CD4-positive, alpha-beta T cell treated with Interleukin-17A for 4 hours (primary cell): ENCODE data around the gene KLHDC10.
"Not testable (repeated sequence)": the region's sequence is repeated elsewhere in the genome, so short reads cannot be mapped to it uniquely, and the experiment has no call there.

Experiments used
- DNase-seq: peaks from one replicate; pipeline ENCODE4 v3.0.0-alpha.2; 2020; ENCODE audit warnings: mixed read lengths

The KLHDC10 gene

GRCh38 chr7:130069978-130070860, at the start of gene KLHDC10:
Gene KLHDC10, plus strand, starts transcription at chr7:130070534. Its CDS starts 110 bp downstream, at chr7:130070644.
- peak; percentile 96 for DNase-seq

DNA sequence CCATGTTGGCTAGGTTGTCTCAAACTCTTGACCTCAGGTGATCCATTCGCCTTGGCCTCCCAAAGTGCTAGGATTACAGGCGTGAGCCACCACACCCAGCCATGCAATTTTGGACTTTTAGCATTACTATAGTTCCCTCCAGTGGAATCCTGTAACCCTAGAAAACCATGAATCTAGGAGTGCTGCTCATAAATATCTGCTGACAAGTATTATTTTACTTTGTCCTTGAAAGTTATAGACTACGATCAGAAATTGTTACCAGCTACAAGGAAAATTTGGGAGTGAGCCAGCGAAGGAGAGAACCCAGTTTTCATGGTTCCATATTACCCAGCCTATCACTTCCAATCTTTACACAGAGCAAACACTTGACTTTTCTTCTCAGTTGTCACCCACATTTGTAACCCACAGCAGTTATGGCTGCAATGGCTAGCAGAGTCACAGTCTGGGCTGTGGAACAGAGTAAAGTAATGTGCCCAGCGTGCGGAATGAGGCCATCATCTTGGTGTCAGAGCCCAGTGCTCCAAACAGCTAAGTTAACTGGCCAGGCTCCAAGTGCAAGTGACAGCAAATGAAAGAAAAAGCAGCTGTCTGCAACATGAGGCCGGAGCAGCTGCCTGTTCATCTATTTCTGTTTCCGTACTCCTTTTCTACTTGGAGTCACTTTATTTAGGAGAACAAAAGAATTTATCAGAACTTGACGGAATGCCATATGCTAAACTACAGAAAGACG, 49.1 kb upstream of the KLHDC10 start:
- DNase-seq: no peak

- DNase-seq: no peak
Measured at GRCh38 chr7:130022115-130022514, 48.2 kb upstream of the KLHDC10 start.

DNA sequence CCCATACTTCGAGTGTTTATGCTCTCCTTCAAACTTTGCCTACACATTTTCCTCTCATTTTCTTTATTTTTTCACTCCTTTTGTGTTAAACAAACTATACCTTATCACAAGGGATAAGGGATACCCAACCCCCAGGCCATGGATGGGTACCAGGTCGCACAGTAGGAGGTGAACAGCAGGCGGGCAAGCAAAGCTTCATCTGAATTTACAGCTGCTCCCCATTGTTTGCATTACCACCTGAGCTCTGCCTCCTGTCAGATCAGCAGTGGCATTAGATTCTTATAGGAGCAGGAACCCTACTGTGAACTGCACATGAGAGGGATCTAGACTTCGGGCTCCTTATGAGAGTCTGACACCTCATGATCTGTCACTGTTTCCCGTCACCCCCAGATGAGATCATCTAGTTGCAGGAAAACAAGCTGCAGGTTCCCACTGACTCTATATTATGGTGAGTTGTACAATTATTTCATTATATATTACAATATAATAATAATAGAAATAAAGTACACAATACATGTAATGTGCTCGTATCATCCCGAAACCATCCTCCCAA, 47.6 kb upstream of the KLHDC10 start:
- DNase-seq: no peak

DNA sequence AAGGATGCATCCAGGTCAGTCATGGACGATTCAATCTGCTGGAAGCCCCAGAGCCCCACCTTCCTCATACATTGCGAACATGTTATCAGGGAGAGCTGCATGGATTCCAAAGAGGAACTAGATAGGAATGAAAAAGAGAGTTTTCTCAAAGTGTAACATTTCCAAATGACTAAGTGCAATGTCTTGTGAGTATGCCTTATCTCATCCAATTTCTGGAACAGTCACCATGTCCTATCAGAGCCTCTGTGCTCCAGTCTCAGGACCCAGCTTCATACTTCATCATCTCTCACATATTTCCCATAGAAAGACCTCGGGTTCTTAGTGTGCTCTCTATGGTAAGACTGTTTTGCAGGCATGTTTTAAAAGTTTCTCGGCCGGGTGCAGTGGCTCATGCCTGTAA, 45.9 kb upstream of the KLHDC10 start:
- DNase-seq: no peak

DNA sequence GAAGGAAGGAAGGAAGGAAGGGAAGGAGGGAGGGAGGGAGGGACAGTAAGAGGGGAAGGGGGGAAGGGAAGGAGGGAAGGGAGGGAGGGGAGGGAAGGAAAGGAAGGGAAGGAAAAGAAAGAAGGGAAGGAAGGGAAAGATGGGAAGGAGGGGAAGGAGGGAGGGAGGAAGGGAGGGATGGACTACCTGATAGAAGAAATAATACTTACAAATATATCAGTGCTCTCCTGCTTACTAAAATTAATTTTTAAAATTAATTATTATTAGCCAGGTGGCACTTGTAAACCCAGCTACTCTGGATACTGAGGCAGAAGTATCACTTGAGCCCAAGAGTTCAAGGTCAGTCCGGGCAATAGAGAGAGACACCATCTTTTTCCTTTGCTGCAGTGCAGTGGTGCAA, 37.6 kb upstream of the KLHDC10 start:
- no peak for DNase-seq

- no peak for DNase-seq
Measured at GRCh38 chr7:130037703-130038102, 32.6 kb upstream of the KLHDC10 start.

- DNase-seq: no peak
Measured at GRCh38 chr7:130040576-130040975, 29.8 kb upstream of the KLHDC10 start.

DNA sequence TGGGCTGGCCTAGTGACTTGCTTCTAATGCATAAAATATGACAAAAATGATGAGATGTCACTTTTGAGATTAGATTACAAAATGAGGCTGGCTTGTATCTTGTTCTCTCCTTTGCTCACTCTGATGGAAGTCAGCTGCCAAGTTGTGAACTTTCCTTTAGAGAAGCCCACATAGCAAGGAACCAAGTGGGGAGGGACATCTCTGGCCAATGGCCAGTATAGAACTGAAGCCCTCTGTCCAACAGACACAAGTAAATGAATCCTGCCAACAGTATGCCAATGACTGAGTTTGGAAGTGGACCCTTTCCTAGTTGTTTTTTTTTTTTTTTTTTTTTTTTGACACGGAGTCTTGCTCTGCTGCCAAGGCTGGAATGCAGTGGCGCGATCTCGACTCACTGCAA, 22.5 kb upstream of the KLHDC10 start:
- no peak for DNase-seq

DNA sequence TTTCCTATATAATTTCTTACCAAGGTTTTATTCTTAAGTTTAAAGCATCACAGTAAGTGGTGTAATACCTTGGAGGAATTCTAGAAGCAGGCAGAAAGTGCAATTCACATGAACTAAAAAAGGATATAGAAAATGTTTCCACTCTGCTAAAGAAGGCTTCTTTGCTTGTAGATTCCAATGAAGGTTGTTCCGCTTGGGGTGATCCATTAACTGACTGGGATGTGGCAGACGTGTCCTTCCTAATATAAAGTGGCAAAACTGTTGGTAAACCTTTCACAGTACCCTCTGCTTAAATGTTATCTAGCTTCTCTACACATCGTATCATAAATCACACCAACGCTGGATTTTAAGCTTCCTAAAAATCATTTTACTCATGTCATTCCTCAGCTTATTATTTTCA, 21.4 kb upstream of the KLHDC10 start:
- no peak for DNase-seq

GRCh38 chr7:130052250-130052649, 18.1 kb upstream of the KLHDC10 start:
- DNase-seq: not testable (repeated sequence)

DNA sequence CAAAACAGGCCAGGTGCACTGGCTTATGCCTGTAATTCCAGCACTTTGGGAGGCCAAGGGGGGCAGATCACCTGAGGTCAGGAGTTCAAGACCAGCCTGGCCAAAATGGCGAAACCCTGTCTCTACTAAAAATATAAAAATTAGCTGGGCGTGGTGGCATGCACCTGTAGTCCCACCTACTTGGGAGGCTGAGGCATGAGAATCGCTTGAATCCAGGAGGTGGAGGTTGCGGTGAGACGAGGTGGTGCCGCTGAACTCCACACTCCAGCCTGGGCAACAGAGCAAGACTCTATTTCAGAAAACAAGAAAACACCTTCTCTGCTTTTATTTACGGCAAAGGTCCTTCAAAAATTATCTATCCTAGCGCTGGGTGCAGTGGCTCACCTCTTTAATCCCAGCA, 15.1 kb upstream of the KLHDC10 start:
- DNase-seq: not testable (repeated sequence)

DNA sequence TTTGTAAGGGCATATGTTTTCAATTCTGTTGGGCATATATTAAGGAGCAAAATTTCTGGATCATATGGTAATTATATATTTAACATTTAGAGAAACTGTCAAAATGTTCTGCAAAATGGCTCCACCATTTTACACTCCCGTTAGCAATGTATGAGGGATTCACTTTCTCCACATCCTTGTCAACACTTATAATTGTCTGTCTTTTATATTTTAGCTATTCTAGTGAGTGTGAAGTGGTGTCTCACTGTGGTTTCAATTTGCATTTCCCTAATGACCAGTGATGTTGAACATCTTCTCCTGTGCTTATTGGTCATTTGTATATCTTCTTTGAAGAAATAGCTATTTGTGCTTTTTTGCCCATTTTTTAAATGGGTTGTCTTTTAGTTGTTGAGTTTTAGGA, 8.1 kb upstream of the KLHDC10 start:
- DNase-seq: no peak

GRCh38 chr7:130063036-130063435, 7.3 kb upstream of the KLHDC10 start:
- peak; percentile 75 for DNase-seq

- not testable (repeated sequence) for DNase-seq
Measured at GRCh38 chr7:130064580-130064926, 5.8 kb upstream of the KLHDC10 start.

DNA sequence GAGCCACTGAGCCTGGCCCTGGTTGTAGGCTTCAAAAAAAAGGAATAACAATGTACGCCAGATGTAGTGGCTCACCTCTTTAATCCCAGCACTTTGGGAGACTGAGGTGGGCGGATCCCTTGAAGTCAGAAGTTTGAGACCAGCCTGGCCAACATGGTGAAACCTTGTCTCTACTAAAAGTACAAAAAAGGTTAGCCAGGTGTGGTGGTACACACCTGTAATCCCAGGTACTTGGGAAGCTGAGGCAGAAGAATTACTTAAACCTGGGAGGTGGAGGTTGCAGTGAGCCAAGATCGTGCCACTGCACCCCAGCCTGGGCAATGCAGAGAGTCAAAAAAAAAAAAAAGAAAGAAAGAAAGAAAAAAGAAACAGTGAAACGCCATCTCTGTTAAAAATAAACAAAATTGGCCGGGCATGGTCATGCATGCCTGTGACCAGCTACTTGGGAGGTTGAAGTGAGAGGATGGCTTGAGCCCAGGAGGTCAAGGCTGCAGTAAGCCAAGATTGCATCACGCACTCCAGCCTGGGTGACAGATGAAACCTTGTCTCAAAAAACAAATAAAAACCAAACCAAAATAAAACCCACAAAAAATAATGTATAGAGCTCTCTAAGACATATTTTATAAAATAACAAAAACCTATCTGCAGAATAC, 4.7 kb upstream of the KLHDC10 start:
- DNase-seq: no peak

DNA sequence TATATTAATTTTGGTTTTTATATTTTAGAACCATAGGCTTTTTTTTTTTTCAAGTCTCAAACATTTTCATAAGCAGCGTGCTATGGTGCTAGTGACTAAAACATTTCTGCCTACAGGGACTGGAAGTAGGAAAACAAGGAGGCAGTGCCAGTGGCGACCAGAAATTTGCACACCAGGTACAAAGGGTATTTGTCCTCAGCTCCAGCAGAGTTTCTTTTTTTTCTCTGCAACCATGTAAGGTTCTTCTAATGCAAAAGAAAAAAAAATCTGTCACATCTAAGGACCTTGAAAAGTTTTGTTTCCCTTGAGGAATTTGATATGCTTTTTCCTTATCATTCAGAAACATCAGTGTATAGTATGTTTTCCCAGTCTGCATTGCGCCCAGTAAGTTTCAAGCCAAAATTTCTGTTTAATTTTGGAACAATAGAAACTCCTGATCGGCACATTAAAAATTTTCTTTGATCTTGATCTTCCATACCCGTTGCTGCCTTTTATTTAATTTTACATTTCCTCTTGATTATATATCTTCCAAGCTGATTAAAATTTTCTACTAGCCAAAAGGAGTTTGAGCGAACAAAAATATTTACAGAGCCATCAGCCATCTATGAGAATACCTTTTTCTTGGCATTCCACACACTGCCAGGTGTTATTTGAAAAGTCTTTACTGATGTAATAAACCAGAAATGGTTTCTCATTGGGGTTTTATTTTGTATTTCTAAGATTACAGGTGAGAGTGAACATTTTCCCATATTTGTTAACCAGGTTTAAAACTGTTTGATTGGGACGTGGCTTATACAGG, 956 bp upstream of the KLHDC10 start:
- DNase-seq: no peak

GRCh38 chr7:130070861-130071622, 708 bp downstream of the KLHDC10 start:
- DNase-seq: no peak

GRCh38 chr7:130071701-130072622, 1.6 kb downstream of the KLHDC10 start:
- peak; percentile 62 for DNase-seq

GRCh38 chr7:130079846-130080394, 9.6 kb downstream of the KLHDC10 start:
- DNase-seq: no peak
